GM23248 (cell line): ENCODE data around the gene PHEX. TPM values are rescaled to one million over a fixed set of nuclear protein-coding genes. Genes with fewer than 3 reads are reported as not detected.
A peak's percentile ranks its signal among the peaks of the same experiment; 100 is the strongest.

Source experiments
- DNase-seq: peaks from one replicate; pipeline ENCODE4 v3.0.0-alpha.2; 2015
- H2AFZ ChIP-seq: fragments of 200-600 bp; sonication (generic); 2 replicates; pipeline ENCODE4 v1.6.1; 2016; ENCODE audit warnings: antibody characterized with exemption
- H3F3A ChIP-seq: fragments of 200-600 bp; sonication (generic); 2 replicates; pipeline ENCODE4 v1.6.1; 2016; ENCODE audit warnings: mild to moderate bottlenecking, antibody characterized with exemption, mixed run types; ENCODE audit not compliant: insufficient read depth
- H3K27ac ChIP-seq: fragments of 200-600 bp; sonication (generic); 2 replicates; pipeline ENCODE4 v1.5.1; 2016; ENCODE audit warnings: mild to moderate bottlenecking
- H3K27me3 ChIP-seq: fragments of 200-600 bp; sonication (generic); replicated peaks from 2 replicates; pipeline ENCODE4 v1.6.1; 2016; ENCODE audit warnings: mild to moderate bottlenecking; ENCODE audit not compliant: insufficient read depth
- H3K36me3 ChIP-seq: fragments of 200-600 bp; sonication (generic); 2 replicates; pipeline ENCODE4 v1.6.1; 2016; ENCODE audit warnings: low read depth, mild to moderate bottlenecking
- H3K4me1 ChIP-seq: fragments of 200-600 bp; sonication (generic); 2 replicates; pipeline ENCODE4 v1.6.1; 2016; ENCODE audit warnings: mild to moderate bottlenecking; ENCODE audit not compliant: insufficient read depth
- H3K4me2 ChIP-seq: fragments of 200-600 bp; sonication (generic); one replicate; pipeline ENCODE4 v1.6.1; 2016; ENCODE audit warnings: mild to moderate bottlenecking; ENCODE audit not compliant: unreplicated experiment
- H3K4me3 ChIP-seq: fragments of 200-600 bp; sonication (generic); 2 replicates; pipeline ENCODE4 v1.5.1; 2016; ENCODE audit warnings: mild to moderate bottlenecking
- H3K79me2 ChIP-seq: fragments of 200-600 bp; sonication (generic); 2 replicates; pipeline ENCODE4 v1.6.1; 2016; ENCODE audit warnings: mild to moderate bottlenecking; ENCODE audit not compliant: insufficient read depth
- H3K9ac ChIP-seq: fragments of 200-600 bp; sonication (generic); 2 replicates; pipeline ENCODE4 v1.6.1; 2016; ENCODE audit warnings: mild to moderate bottlenecking
- H3K9me2 ChIP-seq: fragments of 200-600 bp; sonication (generic); 2 replicates; pipeline ENCODE4 v1.6.1; 2016; ENCODE audit warnings: mixed run types, mild to moderate bottlenecking, moderate library complexity; ENCODE audit not compliant: insufficient read depth
- H3K9me3 ChIP-seq: fragments of 200-600 bp; sonication (generic); one replicate; pipeline ENCODE4 v1.6.1; 2017; ENCODE audit warnings: low read depth
- H4K20me1 ChIP-seq: fragments of 200-600 bp; sonication (generic); 2 replicates; pipeline ENCODE4 v1.6.0; 2016; ENCODE audit not compliant: insufficient read depth
- EZH2 ChIP-seq: fragments of 200-600 bp; sonication (generic); IDR thresholded peaks from 2 replicates; pipeline ENCODE4 v1.6.1; 2018; ENCODE audit warnings: antibody characterized with exemption, mild to moderate bottlenecking; ENCODE audit not compliant: insufficient read depth, poor library complexity, severe bottlenecking
- EZH2phosphoT487 ChIP-seq: fragments of 200-600 bp; sonication (generic); IDR thresholded peaks from 2 replicates; pipeline ENCODE4 v1.6.1; 2018; ENCODE audit warnings: antibody characterized with exemption, moderate library complexity, mild to moderate bottlenecking, low read depth; ENCODE audit not compliant: insufficient read depth
- whole genome bisulfite sequencing, 2 experiments: methylation state at CpG; one replicate each; pipeline ENCODE4 v1.1.6; 2015 to 2017; ENCODE audit warnings: low lambda C conversion rate in 2 of 2, low coverage in 1 of 2; ENCODE audit errors: missing lambda C conversion rate in 2 of 2; 5-methylcytosine and 5-hydroxymethylcytosine counted together
- in situ Hi-C: fragments of 300-500 bp; cut with MboI; formaldehyde crosslinking; loops from 2 replicates; pipeline ENCODE4 v1.15.0; 2020
- polyA plus RNA-seq: library from polyadenylated mRNA; unstranded; fragments of >200 nt; fragmentation: Nextera tagmentation; extraction: Ambion mirVana; gene quantifications from 2 replicates; pipeline ENCODE4 v1.2.1, GENCODE V29; 2016
- total RNA-seq: library from RNA; depleted of rRNA; stranded (reverse); fragments of >200 nt; shearing (Covaris generic); gene quantifications from 2 replicates; pipeline ENCODE4 v1.2.3, GENCODE V29; 2014

Gene PHEX
- total and polyA plus RNA-seq, 2 experiments from 2014 or later = 0.64 to 0.65 TPM

GRCh38 chrX:22117633-22118032 is 85.5 kb downstream of the PHEX start:
- H3K4me1 ChIP-seq = no peaks in the 10 kb centered on the region
- H3K4me3 ChIP-seq = no peak overlapping the region
- no peak overlapping the region for H3K4me2 ChIP-seq
- no peak overlapping the region for H3K9ac ChIP-seq
- in situ Hi-C loops = no loop called here
- no peak overlapping the region for H3K27ac ChIP-seq
- no peak overlapping the region for H2AFZ ChIP-seq
- WGBS, 2 experiments = 53 to 63% methylated on average over 2 of the region's 2 CpGs
- TF ChIP-seq EZH2 (no peak), EZH2phosphoT487 (no peak)
- no peak for DNase-seq
- no peaks in the 10 kb centered on the region for H3F3A ChIP-seq
- no peaks in the 10 kb centered on the region for H3K27me3 ChIP-seq
- no peaks in the 10 kb centered on the region for H3K79me2 ChIP-seq
- H3K9me2 ChIP-seq = no peaks in the 10 kb centered on the region
- no peaks in the 10 kb centered on the region for H4K20me1 ChIP-seq
- no peaks in the 10 kb centered on the region for H3K9me3 ChIP-seq
- H3K36me3 ChIP-seq = no peaks in the 10 kb centered on the region

GRCh38 chrX:22118161-22118830 is 86.2 kb downstream of the PHEX start:
- H2AFZ ChIP-seq = no peak overlapping the region
- H3F3A ChIP-seq = no peaks in the 10 kb centered on the region
- no peaks in the 10 kb centered on the region for H3K9me2 ChIP-seq
- no peaks in the 10 kb centered on the region for H3K79me2 ChIP-seq
- no peaks in the 10 kb centered on the region for H3K27me3 ChIP-seq
- no peaks in the 10 kb centered on the region for H4K20me1 ChIP-seq
- H3K4me2 ChIP-seq = no peak overlapping the region
- 52 to 54% methylated on average over 10 of the region's 10 CpGs for WGBS, 2 experiments
- no peak overlapping the region for H3K9ac ChIP-seq
- DNase-seq = peak; percentile 29
- no peak for TF ChIP-seq EZH2
- no peak for TF ChIP-seq EZH2phosphoT487
- in situ Hi-C loops = no loop called here
- H3K4me3 ChIP-seq = no peak overlapping the region
- no peak overlapping the region for H3K27ac ChIP-seq
- no peaks in the 10 kb centered on the region for H3K9me3 ChIP-seq
- peaks cover 1% of the 10 kb centered on the region; the same call in 1 of the 2 replicates for H3K4me1 ChIP-seq
- no peaks in the 10 kb centered on the region for H3K36me3 ChIP-seq

- Histone ChIP-seq H3K9me2 (no peaks in the 10 kb centered on the region), H4K20me1 (no peaks in the 10 kb centered on the region), H3K27me3 (no peaks in the 10 kb centered on the region), H3K36me3 (no peaks in the 10 kb centered on the region), H3K4me1 (peaks cover 4% of the 10 kb centered on the region; the same call in 1 of the 2 replicates), H2AFZ (no peak overlapping the region), H3F3A (no peaks in the 10 kb centered on the region; the same call in 1 of the 2 replicates), H3K9ac (no peak overlapping the region), H3K4me2 (no peak overlapping the region), H3K27ac (no peak overlapping the region), H3K9me3 (no peaks in the 10 kb centered on the region), H3K79me2 (no peaks in the 10 kb centered on the region), H3K4me3 (no peak overlapping the region)
- 96 to 100% methylated on average over 2 to 3 of the region's 3 CpGs for WGBS, 2 experiments
- no peak for DNase-seq
- TF ChIP-seq EZH2 = no peak
- no peak for TF ChIP-seq EZH2phosphoT487
- in situ Hi-C loops = no loop called here
These were observed 89.0 kb downstream of the PHEX start for GRCh38 chrX:22121161-22121560.

GRCh38 chrX:22122510-22122909 is 90.4 kb downstream of the PHEX start:
- H3F3A ChIP-seq = no peaks in the 10 kb centered on the region; the same call in 1 of the 2 replicates
- WGBS, 2 experiments = 0 to 17% methylated on average over 1 to 2 of the region's 2 CpGs
- H3K36me3 ChIP-seq = no peaks in the 10 kb centered on the region
- H3K9me3 ChIP-seq = no peaks in the 10 kb centered on the region
- H3K9me2 ChIP-seq = no peaks in the 10 kb centered on the region
- no peaks in the 10 kb centered on the region for H3K79me2 ChIP-seq
- TF ChIP-seq EZH2 (no peak), EZH2phosphoT487 (no peak)
- H3K4me1 ChIP-seq = peaks cover 8% of the 10 kb centered on the region
- DNase-seq = peak; percentile 76
- H3K27me3 ChIP-seq = no peaks in the 10 kb centered on the region
- H3K4me2 ChIP-seq = no peak overlapping the region
- no peak overlapping the region for H3K9ac ChIP-seq
- no peak overlapping the region for H3K4me3 ChIP-seq
- no peaks in the 10 kb centered on the region for H4K20me1 ChIP-seq
- in situ Hi-C loops = no loop called here
- H3K27ac ChIP-seq = 0 out of 2 replicates have a peak overlapping the region, but pooled peaks have one; percentile 21
- H2AFZ ChIP-seq = no peak overlapping the region
